Left renal cortex interstitium (tissue), 4 donors: ENCODE data around the gene C8A. TPM values are rescaled to one million over a fixed set of nuclear protein-coding genes. Genes with fewer than 3 reads are reported as not detected.

ENCODE experiments used
- DNase-seq, 4 donors: peaks; one replicate each; pipeline ENCODE4 v3.0.0-alpha.2; 2013; ENCODE audit warnings: low read depth in 4 of 4, low spot score in 2 of 4, missing footprints in 1 of 4
- polyA plus RNA-seq, 4 donors: library from polyadenylated mRNA; unstranded; fragments of 120-200 nt; gene quantifications; one replicate each; pipeline ENCODE4 v1.2.1, GENCODE V29; 2013; ENCODE audit not compliant: insufficient read length in 4 of 4

The C8A gene
- polyA plus RNA-seq, 4 donors: 0.06 to 0.59 TPM; not detected in 2

DNA sequence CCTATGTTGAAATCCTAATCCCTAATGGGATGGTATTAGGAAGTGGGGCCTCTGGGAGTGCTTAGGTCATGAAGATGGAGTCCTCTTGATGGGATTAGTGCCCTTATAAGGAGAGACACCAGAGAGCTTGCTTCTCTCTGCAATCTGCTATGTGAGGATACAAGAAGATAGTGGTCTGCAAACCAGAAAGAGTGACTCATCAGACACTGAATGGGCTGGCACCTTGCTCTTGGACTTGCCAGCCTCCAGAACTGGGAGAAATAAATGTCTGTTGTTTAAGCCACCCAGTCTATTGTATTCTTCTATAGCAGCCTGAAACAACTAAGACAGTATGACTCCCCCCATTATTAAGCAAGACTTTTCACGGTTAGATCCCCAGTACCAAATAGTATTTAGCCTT, 67.9 kb downstream of the C8A start:
- DNase-seq: no peak

DNA sequence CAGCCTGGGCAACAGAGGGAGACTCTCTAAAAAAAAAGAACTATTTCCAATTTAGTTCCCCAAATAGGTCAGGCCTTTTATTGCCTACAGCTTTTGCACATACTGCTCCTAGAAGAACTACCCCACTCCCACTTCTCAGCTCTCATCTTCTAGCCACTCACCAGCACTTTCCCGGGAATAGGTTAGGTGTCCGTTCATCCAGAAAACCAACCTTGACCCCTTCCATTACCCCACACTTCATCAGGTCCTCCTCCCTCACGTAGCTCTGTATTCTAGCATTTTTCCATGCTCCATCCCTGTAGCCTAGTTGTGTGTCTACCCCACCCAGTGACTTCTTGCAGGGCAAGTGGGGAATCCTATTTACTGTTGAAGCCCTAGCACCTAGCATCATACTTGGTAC, 68.6 kb downstream of the C8A start:
- DNase-seq: no peak

DNA sequence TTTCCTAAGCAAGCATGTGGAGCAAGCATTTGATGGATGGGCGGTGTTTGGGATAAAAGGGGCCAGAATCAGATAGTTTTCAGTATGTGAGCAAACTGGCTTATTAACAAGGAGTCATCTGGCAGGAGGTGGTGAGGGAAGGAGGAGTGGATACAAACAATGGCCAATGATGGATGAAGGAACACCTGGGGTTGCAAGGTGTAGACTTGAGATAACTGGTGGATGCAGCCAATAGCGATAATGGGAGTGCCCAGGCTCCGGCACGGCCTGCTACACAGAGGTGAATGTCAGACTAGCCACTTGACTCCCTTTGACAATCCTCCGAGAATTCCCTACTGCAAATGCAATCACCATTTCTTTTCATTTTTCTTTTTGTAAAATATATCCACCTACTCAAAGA, 69.5 kb downstream of the C8A start:
- no peak for DNase-seq

DNA sequence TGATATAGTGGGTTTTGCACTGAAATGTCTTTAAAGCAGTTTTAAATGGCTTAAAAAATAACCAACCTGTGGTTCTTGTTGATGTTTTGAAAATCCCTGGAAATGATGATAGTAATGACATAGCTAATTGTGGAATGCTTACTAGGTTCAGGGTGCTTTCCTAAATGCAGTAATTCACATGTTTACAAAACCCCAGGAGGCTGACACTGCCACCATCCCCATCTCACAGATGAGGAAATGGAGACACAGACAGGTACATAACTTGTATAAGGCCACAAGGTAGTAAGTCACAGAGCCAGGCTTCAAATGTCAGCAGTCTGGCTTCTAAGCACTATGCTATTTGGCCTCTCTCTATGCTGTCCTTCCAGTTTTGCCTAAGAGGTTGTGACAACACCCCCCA, 70.6 kb downstream of the C8A start:
- DNase-seq: no peak

DNA sequence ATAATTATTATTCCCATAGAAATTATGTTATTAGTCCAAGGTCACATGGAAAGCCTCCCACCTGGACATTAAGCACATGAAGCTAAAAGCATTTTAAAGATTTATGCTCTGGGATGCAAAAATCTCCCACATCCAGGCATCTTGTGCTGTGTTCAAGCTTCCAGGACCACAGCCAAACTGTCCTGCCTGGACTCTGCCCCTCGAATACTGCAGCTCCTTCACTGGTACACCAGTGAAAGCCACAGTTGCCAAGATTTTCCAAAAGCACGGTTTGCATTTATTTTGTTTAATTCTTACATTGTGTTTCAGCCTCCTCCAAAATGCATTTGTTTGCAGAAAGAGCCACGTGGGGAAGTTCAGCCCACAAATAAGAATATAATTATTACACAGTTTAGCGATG, 72.6 kb downstream of the C8A start:
- DNase-seq: no peak

DNA sequence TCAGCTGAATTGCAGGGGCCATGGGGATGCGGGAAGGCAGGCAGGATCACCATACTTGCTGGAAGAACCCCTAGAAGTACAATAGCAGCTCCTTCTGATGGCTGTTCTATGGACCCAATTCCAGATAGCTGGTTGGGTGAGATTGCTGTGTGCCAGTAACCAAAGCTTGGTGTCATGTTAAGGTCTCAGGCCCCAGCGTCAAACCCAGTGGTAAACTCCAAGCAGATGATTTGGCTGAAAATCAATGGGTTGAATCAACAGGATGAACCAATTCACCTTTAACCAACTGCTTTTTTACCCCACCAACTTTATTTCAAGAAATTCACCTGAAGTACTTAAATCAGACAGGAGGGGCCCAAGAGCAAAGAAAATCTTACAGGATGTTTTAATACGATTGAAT, 73.4 kb downstream of the C8A start:
- no peak for DNase-seq

DNA sequence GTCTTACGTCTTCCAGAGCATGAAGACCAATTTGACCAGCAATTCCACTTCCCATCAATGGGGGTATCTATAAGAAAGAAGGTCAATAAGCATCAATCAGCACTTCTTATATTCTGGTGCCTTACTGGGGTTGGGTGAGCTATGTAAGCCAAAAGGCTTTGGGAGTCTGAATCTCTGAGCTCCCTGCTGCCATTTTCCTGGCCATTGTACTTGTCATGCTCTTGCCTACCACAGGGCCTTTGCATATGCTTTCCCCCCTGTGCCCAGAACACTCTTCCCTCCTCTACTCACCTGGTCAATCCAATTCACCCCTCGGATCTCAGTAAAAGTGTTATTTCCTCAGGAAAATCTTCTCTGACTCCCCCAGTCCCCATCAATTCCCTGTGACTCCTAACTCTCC, 74.9 kb downstream of the C8A start:
- DNase-seq: no peak

DNA sequence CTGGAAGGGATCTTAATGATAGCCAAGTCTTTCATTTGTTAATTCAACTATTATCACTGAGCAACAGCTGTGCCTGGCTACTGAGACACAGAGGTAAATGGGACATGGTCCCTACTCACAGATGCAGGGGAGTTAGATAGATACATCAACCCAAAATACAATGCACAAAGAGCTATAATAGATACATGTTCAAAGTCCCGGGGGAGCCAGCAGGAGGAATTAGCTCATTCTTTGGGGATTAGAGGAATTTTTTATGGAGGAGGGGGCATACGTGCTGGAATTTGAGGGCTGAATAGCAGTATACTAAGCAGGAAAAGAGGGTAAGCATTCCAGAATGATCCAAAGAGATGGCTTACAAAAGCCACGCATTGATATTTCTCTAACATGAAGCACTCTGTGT, 76.6 kb downstream of the C8A start:
- DNase-seq: no peak

DNA sequence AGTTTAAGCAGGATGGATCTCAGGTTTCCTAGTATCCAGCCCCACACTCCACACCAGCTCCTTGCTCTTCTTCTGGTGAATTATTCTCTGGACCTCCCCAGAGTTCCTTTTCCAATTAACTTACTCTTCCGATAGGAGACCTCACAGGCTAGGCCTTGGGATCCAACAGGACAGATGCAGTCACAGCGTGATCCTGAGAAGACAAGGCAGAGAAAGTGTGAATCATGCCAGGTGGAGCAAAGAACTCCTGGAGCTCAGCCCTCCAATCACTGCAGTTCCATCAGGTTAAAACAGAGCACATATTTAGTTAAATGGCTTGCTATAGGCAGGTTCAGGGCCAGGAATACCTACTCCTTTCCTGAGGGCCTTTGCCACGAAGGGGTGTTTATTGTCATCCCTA, 77.1 kb downstream of the C8A start:
- DNase-seq: no peak

DNA sequence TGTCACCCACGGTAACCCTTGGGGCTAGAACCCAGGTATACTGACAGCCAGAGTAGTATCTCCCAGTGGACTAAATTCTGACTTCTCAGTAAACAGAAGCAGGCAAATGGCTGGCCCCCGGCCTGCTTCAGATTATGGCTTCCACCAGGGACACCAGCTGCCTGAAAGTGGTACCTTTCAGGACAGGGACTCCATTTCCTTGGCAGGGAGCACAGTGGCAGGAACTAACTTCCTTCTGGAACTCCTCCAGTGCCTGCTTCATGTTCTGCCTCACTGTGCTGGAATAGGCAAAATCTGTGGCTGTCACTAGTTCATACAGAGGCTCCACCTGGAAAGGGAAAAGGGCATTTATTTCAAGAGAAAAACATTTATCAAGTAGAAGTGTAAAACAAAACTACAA, 78.6 kb downstream of the C8A start:
- no peak for DNase-seq

DNA sequence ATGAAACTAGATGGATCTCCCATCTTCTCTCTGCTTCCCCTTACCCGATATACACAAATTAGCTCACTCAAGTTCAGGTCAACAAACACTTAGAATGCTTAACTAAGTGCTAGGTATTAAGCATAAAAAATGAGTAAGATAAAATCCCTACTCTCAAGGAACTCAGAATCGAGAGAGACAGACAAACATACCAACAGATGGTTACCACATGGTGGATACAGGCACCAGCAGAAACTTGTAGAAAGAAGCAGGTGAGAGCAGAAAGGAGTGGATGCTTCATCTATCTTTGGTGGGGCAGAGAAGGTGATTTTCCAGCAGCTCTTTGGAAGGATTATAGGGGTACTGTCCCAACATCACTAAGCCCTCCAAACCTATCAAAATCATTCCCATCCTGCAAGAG, 79.0 kb downstream of the C8A start:
- no peak for DNase-seq

DNA sequence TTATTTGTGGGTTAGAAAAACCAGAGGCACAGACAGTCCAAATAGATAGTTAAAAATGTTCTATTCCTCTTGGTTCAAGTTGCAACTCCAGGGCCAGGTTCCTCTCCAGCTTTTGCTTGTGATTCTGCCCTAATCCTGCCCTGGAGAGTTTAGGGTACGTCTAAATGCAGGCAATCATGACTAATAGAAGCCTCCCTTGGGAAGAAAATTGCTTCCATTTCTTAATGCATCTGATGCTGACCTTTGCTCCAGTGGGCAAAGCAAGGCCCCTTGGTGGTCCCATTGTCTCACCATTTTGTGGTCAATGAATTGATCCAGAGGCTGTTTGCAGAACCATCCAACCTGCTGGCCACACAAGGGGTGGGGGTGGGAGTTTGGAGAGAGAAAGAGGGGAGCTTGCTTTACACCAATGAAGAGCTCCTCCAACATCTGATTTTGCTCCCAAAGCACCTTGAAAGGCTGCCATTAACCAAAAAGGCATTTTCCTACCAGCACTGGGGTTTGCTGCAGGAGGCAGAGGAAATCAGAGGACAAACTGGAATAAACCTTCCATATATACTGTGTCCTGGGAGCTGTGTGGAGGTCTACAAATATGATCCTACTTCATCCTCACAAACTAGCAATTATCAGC, 79.9 kb downstream of the C8A start:
- no peak for DNase-seq

DNA sequence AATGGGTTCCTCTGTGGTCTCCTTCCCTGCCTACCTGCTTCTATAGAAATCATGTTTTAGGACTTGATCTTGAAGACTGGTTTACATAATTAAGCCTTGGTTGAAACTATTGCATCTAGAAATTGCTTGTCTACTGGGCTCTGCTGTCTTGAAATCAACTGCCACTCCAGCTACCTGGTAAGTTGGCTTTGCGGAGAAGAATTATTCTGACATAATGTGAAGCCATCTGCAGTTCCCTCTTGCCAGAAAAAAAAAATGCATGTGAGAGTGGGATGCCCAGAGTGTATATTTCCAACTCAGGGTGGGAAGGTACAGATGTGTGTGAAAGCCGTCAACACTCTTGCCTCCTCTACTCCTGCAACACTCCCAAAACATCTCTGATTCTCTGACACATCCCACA, 84.0 kb downstream of the C8A start:
- DNase-seq: no peak

DNA sequence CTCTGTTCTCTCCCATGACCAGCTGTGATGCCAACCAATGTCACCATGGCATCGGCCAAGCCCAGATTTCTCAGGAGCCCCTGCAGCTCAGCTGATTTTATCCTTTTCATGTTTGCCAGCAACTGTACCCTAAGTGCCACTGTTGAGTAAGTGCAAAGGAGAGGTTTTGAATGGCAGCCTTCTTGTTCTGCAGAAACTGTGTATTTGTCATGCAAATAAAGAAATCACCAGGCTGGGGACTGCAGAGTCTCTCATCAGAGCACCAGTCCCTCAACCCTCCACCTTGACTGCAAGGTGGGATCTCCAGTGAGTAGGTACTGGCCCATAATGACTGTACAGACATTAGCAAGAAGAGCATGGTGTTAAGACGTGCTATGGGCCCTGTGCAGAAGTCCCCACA, 84.6 kb downstream of the C8A start:
- no peak for DNase-seq

DNA sequence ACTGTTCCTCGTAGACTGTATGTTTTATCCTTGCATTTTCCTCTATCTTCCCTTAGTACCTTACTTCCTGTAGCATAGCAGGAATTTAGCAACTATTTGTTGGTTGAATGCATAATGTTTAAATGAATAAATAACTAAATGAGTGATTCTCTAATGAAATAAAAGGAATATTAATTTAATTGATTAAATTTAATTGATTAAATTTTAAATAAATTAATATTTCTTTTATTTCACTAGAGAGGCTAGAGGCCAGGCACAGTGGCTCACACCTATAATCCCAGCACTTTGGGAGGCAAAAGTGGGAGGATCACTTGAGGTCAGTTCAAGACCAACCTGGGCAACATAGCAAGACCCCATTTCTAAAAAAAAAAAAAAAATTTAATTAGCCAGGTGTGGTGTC, 85.4 kb downstream of the C8A start:
- DNase-seq: no peak

DNA sequence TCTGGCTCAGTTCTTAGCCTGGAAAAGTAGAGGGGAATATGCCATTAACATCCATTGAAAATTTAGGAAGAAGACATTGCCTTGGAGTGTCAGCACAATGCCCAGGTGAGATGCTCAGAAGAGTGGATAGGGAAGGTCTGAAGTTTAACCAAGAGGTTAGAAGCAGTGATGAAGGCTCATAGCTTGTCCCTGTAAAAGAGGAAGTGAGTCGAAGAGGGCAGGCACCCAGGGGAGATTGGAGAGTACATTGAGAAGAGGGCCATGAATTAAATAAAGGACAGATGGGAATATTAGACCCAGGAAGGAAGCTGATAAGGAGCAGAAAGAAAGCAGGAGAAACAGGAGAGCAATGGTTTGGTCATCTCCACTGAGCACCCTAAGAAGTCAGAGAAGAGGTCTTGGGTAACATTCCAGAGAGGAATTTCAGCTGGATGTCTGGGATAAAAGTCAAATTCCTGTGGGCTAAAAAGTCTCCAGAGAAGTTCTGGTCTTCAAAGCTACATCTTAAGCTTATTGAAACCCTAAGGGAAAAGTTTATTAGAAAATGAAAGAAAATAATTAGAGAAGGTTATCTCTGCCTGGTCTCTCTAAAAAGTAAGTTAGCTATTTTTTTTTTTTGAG, 93.9 kb downstream of the C8A start:
- DNase-seq: no peak

DNA sequence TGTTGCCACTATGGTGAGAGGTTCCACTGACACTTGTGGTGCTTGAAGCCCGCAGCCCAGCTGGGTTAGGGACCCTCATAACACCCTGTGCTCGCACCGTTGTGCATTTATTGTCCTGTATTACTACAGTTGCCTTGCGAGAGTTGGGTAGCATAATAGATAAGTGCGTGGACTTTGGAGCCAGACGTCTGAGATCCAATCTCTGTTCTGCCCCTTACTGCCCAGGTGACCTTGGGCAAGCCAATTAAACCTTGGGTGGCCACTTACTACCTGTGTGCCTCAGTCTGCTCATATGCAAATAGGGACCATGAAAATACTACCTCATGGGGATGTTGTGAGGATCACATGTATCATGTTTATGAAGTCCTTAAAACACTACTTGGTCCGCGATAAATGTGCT, 97.9 kb downstream of the C8A start:
- no peak for DNase-seq

DNA sequence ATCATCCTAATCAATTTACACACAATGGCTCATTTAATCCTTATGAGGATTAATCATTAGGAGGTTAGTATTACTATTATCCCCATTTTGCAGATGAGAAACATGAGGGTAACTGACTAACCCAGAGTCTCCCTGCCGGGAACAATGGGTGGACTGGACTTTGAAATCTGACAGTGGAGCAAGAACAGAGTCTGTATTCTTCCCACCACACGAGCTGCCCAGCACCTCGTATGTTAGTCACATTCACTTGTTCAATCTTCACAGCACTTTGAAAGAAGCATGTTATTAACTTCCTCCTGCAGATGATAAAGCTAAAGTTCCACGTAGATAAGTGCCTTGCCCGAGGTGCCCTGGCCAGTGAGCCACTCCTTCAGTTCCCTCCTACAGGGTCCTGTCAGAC, 98.8 kb downstream of the C8A start:
- DNase-seq: no peak

DNA sequence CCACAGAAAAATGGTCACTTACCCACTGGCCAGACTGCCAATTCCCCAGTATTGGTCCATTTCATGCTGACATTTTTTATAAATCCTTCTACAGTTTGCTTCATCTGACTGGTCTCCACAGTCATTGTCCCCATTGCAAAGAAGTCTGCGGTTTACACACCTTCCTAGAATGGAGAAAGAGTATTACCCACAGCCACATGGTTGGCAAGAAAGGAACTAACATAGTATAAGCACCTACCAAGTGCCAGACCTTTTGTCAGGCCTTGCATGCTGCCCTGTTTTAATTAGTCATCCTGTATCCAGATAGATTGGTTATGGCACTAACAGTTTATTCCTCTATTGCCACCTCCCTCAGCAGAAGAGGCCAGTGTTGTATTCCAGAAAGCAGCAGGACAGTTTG, 100.1 kb downstream of the C8A start:
- DNase-seq: no peak

DNA sequence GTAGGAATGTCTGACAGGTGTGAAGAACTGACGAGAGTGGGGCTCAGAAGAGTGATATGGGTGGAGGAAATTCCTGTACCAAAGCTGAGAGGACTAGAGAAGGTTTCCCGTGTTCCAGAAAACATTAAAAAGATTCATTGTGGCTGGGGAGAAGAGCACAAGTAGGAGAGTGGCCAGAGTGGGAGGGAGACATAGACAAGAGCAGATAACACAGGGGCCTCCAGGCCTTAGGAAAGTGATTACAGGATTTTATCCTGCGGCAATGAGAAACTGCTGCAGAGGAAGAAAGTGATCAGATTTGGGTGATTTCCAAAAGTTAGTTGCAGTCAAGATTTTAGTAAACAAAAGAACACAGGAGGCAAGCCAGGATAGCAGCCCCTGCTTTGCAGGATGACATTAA, 103.3 kb downstream of the C8A start:
- DNase-seq: no peak

DNA sequence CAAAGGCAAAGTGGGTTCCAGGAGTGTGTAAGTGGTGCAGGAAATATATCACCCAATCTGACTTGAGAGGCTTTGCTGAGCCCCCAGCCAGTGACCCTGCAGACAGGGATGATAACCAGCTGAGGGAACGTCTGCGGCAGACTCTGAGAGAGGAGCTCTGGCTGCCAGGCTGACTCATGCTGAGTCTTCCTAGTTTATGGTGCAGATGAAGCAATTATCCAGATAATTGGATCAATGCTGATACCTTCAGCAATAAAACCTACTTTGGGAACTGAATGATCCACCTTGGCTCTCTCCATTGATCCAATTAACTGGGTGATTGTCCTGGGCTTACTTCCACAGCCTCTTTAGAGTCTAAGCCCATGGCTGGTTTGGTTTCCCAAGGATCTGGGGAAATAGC, 103.9 kb downstream of the C8A start:
- DNase-seq: no peak

DNA sequence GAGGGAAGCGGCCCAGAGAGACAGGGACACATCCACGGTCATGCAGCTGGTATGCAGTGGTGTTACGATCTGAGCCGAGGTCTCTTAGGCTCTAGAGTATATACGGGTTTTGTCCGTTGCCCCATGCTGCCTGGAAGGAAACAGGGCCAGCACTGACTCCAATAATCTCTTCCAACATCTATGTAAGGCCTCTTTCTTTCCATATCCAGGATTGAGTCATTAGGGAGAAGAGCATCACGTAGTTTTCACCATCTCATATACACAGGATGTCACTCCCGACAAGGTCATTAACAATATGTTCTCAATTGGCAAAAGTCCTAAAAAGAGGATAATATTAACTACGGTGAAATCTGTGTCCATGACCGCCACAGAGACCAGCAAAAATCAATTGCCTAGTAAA, 106.8 kb downstream of the C8A start:
- DNase-seq: no peak

DNA sequence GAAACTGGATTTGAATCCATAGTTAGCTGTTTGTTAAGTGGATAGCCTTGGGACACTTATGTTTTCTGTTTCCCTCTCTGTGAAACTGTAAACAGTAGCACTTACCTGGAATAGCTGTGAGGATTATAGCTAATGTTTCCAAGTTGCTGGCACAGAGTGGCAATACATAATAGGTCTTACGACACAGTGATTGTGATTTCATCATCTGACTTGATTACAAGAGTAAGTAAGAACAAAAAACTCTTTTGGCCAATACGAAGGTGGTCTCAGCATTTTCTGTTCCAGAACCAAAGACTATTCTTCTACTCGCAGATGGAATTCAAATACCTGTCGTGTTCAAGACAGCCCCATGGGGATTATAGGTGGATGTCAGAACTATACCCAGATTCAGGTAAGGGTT, 109.1 kb downstream of the C8A start:
- no peak for DNase-seq
